Measurements from ENCODE around the gene PRRX2. TPM values are rescaled to one million over a fixed set of nuclear protein-coding genes. Genes with fewer than 3 reads are reported as not detected.

PRRX2 gene
- total and polyA plus RNA-seq, 9 of the 15 experiments (the other 6 are each of a cell fraction or from before 2014, with no cell fraction given): 0.21 TPM; not detected in 8

- no peak for TF ChIP-seq ZFPM2 (CRISPR knock-in tag; IDR thresholded peaks at IDR 0.05)
- TF ChIP-seq NR4A1 (CRISPR knock-in tag; IDR thresholded peaks at IDR 0.05): no peak
- no peak; the same call in 1 of the 2 replicates for TF ChIP-seq NR4A1 (tag; IDR thresholded peaks at IDR 0.05)
- TF ChIP-seq CTBP1 (IDR thresholded peaks at IDR 0.05; ENCODE audit: borderline replicate concordance): peak; percentile 38; the same call in 1 of the 2 replicates
- TF ChIP-seq RAD51 (IDR thresholded peaks at IDR 0.05; ENCODE audit: borderline replicate concordance, low read depth): no peak
- no peak for TF ChIP-seq ATF1 (CRISPR knock-in tag; IDR thresholded peaks at IDR 0.05)
- TF ChIP-seq ATF1 (tag; IDR thresholded peaks at IDR 0.05): no peak
- TF ChIP-seq SIN3A (IDR thresholded peaks at IDR 0.05; ENCODE audit: borderline replicate concordance in 2 of 2, control insufficient read depth in 1 of 2, low read depth in 2 of 2, low read length in 2 of 2): no peak
- TF ChIP-seq ZNF655 (CRISPR knock-in tag; IDR thresholded peaks at IDR 0.05): no peak
- TF ChIP-seq NCOA4 (IDR thresholded peaks at IDR 0.05; ENCODE audit: partially characterized antibody): no peak
- no peak for TF ChIP-seq BRF1 (IDR thresholded peaks at IDR 0.05; ENCODE audit: borderline replicate concordance, extremely low read depth, insufficient read length)
- no peak for TF ChIP-seq SMAD2 (IDR thresholded peaks at IDR 0.05; ENCODE audit: low read depth, low read length)
- TF ChIP-seq KLF13 (tag; IDR thresholded peaks at IDR 0.05; ENCODE audit: borderline replicate concordance, low read depth): peak; percentile 12; the same call in 1 of the 2 replicates
- no peak for TF ChIP-seq YY1 (IDR thresholded peaks at IDR 0.05; ENCODE audit: borderline replicate concordance in 1 of 3, control insufficient read depth in 1 of 3, extremely low read depth in 1 of 3, insufficient read depth in 3 of 3, insufficient read length in 1 of 3, insufficient replicate concordance in 2 of 3, low read depth in 1 of 3, low read length in 2 of 3)
- TF ChIP-seq HNRNPLL (IDR thresholded peaks at IDR 0.05; ENCODE audit: low read depth, low read length, poor library complexity, severe bottlenecking): no peak
These were observed 87.7 kb downstream of the PRRX2 start, which contains the start of gene PTGES (continued) for GRCh38 chr9:129752900-129753729.

Measured in K562 (cell line).